OCI-LY7 (cell line): ENCODE data around the gene PM20D2. TPM values are rescaled to one million over a fixed set of nuclear protein-coding genes. Genes with fewer than 3 reads are reported as not detected.
A peak's percentile ranks its signal among the peaks of the same experiment; 100 is the strongest.

Experiments
- BruUV-seq: library from RNA; stranded (reverse); fragments of 400-500 nt; replicated peaks from 2 replicates; lab custom pipeline; 2021; lab: Mats Ljungman, UMichigan
- CTCF ChIA-PET: fragments of 300-600 bp; sonication (Branson Sonifier 250); formaldehyde crosslinking; loops from one replicate; lab custom pipeline; 2022; ENCODE audit warnings: antibody characterized with exemption; ENCODE audit not compliant: unreplicated experiment; lab: Charles Lee
- POLR2A ChIA-PET: fragments of 300-600 bp; sonication (Branson Sonifier 250); formaldehyde crosslinking; loops from one replicate; lab custom pipeline; 2022; ENCODE audit warnings: antibody characterized with exemption; lab: Charles Lee
- DNase-seq: peaks from one replicate; pipeline ENCODE4 v3.0.0-alpha.2; 2015; ENCODE audit warnings: low spot score
- H2AFZ ChIP-seq: fragments of 200-600 bp; sonication (generic), shearing (Covaris generic); 2 replicates; pipeline ENCODE4 v1.6.1; 2014; ENCODE audit warnings: mild to moderate bottlenecking, antibody characterized with exemption, low read length, moderate library complexity
- H3K27ac ChIP-seq: fragments of 200-600 bp; sonication (generic); 2 replicates; pipeline ENCODE4 v1.5.1; 2014; ENCODE audit warnings: mixed run types, low read depth, mild to moderate bottlenecking, moderate library complexity, low read length, inconsistent platforms; ENCODE audit not compliant: poor library complexity, severe bottlenecking
- H3K36me3 ChIP-seq: fragments of 200-600 bp; sonication (generic); 2 replicates; pipeline ENCODE4 v1.6.1; 2014; ENCODE audit warnings: mild to moderate bottlenecking, antibody characterized with exemption, low read length, moderate library complexity, mixed read lengths; ENCODE audit not compliant: insufficient read depth
- H3K4me1 ChIP-seq: fragments of 200-600 bp; sonication (generic); 2 replicates; pipeline ENCODE4 v1.5.1; 2014; ENCODE audit warnings: mild to moderate bottlenecking, low read length; ENCODE audit not compliant: insufficient read depth, poor library complexity, severe bottlenecking
- H3K4me2 ChIP-seq: fragments of 200-600 bp; sonication (generic); 2 replicates; pipeline ENCODE4 v1.6.1; 2014; ENCODE audit warnings: mild to moderate bottlenecking, low read length
- H3K4me3 ChIP-seq: fragments of 200-600 bp; sonication (generic); 2 replicates; pipeline ENCODE4 v1.5.1; 2014; ENCODE audit warnings: mild to moderate bottlenecking, low read depth, low read length; ENCODE audit not compliant: poor library complexity, severe bottlenecking
- H3K79me2 ChIP-seq: fragments of 200-600 bp; sonication (generic); 2 replicates; pipeline ENCODE4 v1.6.1; 2016; ENCODE audit warnings: low read depth, mild to moderate bottlenecking, low read length, moderate library complexity, mixed read lengths; ENCODE audit not compliant: insufficient read depth
- H3K9me2 ChIP-seq: fragments of 200-600 bp; sonication (generic); 2 replicates; pipeline ENCODE4 v1.6.1; 2016; ENCODE audit warnings: mild to moderate bottlenecking, low read length, mixed read lengths; ENCODE audit not compliant: insufficient read depth
- H3K9me3 ChIP-seq: fragments of 200-600 bp; sonication (generic); 2 replicates; pipeline ENCODE4 v1.6.1; 2014; ENCODE audit warnings: mild to moderate bottlenecking, mixed run types, low read length, mixed read lengths
- H4K20me1 ChIP-seq: fragments of 200-600 bp; sonication (generic); 2 replicates; pipeline ENCODE4 v1.6.1; 2014; ENCODE audit warnings: mild to moderate bottlenecking, antibody characterized with exemption, low read length, moderate library complexity, mixed read lengths; ENCODE audit not compliant: insufficient read depth
- CTCF ChIP-seq: fragments of 200-600 bp; sonication (generic); conservative IDR thresholded peaks from 2 replicates; pipeline ENCODE4 v1.5.1; 2014; ENCODE audit warnings: mild to moderate bottlenecking, antibody characterized with exemption, low read length, moderate library complexity, mixed read lengths
- EZH2phosphoT487 ChIP-seq: fragments of 200-600 bp; sonication (generic); IDR thresholded peaks from 2 replicates; pipeline ENCODE4 v1.6.1; 2018; ENCODE audit warnings: low read depth, borderline replicate concordance, mild to moderate bottlenecking, mixed run types, antibody characterized with exemption, low read length, moderate library complexity, mixed read lengths
- intact Hi-C: fragments of 100-400 bp; cut with micrococcal nuclease; formaldehyde crosslinking; loops from one replicate; pipeline ENCODE4 v1.10.0; 2022; ENCODE audit not compliant: unreplicated experiment
- total RNA-seq, 2 experiments: library from RNA; depleted of rRNA in 1 of 2; stranded (reverse); fragments of >200 nt in 1 of 2; shearing (Covaris generic) in 1 of 2; gene quantifications; 2 replicates each; pipeline ENCODE4 v1.2.3, GENCODE V29; 2014 to 2022

The PM20D2 gene
- total RNA-seq, 2 experiments from 2014 or later, result 35.1 to 36.1 TPM

DNA sequence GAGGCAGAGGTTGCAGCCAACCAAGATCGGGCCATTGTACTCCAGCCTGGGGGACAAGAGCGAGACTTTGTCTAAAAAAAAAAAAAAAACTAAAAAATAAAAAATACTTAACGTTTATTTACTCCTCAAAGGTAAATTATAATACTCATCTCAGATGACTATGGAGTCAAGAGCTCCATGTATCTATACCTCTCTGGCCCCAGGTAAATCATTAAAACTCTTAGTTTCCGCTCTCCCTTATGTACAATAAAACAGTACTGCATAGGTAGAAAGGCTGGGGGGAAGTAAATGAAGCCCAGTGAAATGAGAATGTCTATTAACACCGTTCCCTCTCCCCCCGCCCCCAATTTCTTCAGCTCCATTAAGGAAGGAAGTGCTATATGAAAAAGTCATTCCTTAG lies 29.2 kb upstream of the PM20D2 start:
- ChIA-PET POLR2A (no interaction called here), CTCF (interaction anchor here (0.6 kb wide), 1 partner anchor 70 kb away, joined by 3 read pairs; no protein-coding TSS in a partner anchor)
- Histone ChIP-seq H3K27ac (no peak overlapping the region), H3K4me2 (0 out of 2 replicates have a peak overlapping the region, but pooled peaks have one; percentile 39), H3K4me3 (no peak overlapping the region), H2AFZ (no peak overlapping the region), H3K36me3 (no peaks in the 10 kb centered on the region), H3K9me2 (no peaks in the 10 kb centered on the region), H4K20me1 (no peaks in the 10 kb centered on the region), H3K4me1 (no peaks in the 10 kb centered on the region), H3K79me2 (no peaks in the 10 kb centered on the region), H3K9me3 (no peaks in the 10 kb centered on the region)
- BruUV-seq, result no TSS peak
- intact Hi-C loops, result no loop called here
- no peak for DNase-seq
- TF ChIP-seq CTCF (no peak), EZH2phosphoT487 (no peak)

GRCh38 chr6:89117211-89118108 lies 28.4 kb upstream of the PM20D2 start, which contains the start of gene SRSF12:
Gene SRSF12 (minus strand): TSS chr6:89118071. CDS start chr6:89117887, 184 bp downstream.
- DNase-seq, result no peak

More at GRCh38 chr6:89117211-89118108, 28.4 kb upstream of the PM20D2 start, which contains the start of gene SRSF12:
- H4K20me1 ChIP-seq, result no peaks in the 10 kb centered on the region
- no peaks in the 10 kb centered on the region for H3K9me3 ChIP-seq
- no peak within 1 kb of the TSS for H3K4me3 ChIP-seq
- H3K4me2 ChIP-seq, result peak within 1 kb of the TSS; percentile 39; the same call in 1 of the 2 replicates
- H2AFZ ChIP-seq, result no peak within 1 kb of the TSS
- POLR2A ChIA-PET, result interaction anchor here (0.6 kb wide), 1 partner anchor 79 kb away, joined by 3 read pairs; no protein-coding TSS in a partner anchor
- no peaks in the 10 kb centered on the region for H3K79me2 ChIP-seq
- H3K36me3 ChIP-seq, result no peaks in the 10 kb centered on the region
- CTCF ChIA-PET, result interaction anchor here (0.6 kb wide), 1 partner anchor 69 kb away, joined by 3 read pairs; no protein-coding TSS in a partner anchor
- BruUV-seq, result no TSS peak
- intact Hi-C loops, result no loop called here
- H3K9me2 ChIP-seq, result no peaks in the 10 kb centered on the region
- H3K4me1 ChIP-seq, result no peaks in the 10 kb centered on the region
- no peak for TF ChIP-seq EZH2phosphoT487
- no peak for TF ChIP-seq CTCF
- no peak within 1 kb of the TSS for H3K27ac ChIP-seq
